Sigmoid colon (tissue), 7 donors: ENCODE measurements around the gene MAST4. TPM values are rescaled to one million over a fixed set of nuclear protein-coding genes. Genes with fewer than 3 reads are reported as not detected.

Experiments
- DNase-seq: peaks from one replicate; pipeline ENCODE4 v3.0.0-alpha.2; 2019
- H3K27ac ChIP-seq, 4 donors: fragments of 200-600 bp; sonication (generic); one replicate each; pipeline ENCODE4 v1.5.1; 2016 to 2019; ENCODE audit warnings: mild to moderate bottlenecking in 1 of 4
- H3K27me3 ChIP-seq, 3 donors: fragments of 200-600 bp; sonication (generic); one replicate each; pipeline ENCODE4 v1.5.1; 2019; ENCODE audit warnings: mild to moderate bottlenecking in 1 of 3
- H3K36me3 ChIP-seq, 4 donors: fragments of 200-600 bp; sonication (generic); one replicate each; pipeline ENCODE4 v1.5.1; 2016 to 2019
- H3K4me1 ChIP-seq, 4 donors: fragments of 200-600 bp; sonication (generic); one replicate each; pipeline ENCODE4 v1.5.1; 2017 to 2019
- H3K4me3 ChIP-seq, 4 donors: fragments of 200-600 bp; sonication (generic); one replicate each; pipeline ENCODE4 v1.5.1; 2017 to 2019; ENCODE audit warnings: mild to moderate bottlenecking in 2 of 4, moderate library complexity in 1 of 4
- H3K9me3 ChIP-seq, 4 donors: fragments of 200-600 bp in 3 of 4; sonication (generic) in 3 of 4; one replicate each; pipeline versions ENCODE4 v1.5.1 to v1.6.1; 2013 to 2019
- CTCF ChIP-seq, 4 experiments: fragments of 450-650 bp in 3 of 4; fragments of 200-600 bp in 1 of 4; IDR thresholded peaks; one replicate each; pipeline ENCODE4 v1.5.1; 2016 to 2019; ENCODE audit warnings: antibody characterized with exemption in 4 of 4, mild to moderate bottlenecking in 3 of 4, moderate library complexity in 2 of 4
- EP300 ChIP-seq, 4 donors: sonication (generic); formaldehyde crosslinking; IDR thresholded peaks; one replicate each; pipeline ENCODE4 v1.6.1; 2017; ENCODE audit warnings: antibody characterized with exemption in 4 of 4
- POLR2A ChIP-seq, 2 donors: fragments of 450-650 bp; IDR thresholded peaks; one replicate each; pipeline ENCODE4 v1.6.1; 2016; ENCODE audit warnings: antibody characterized with exemption in 2 of 2, mild to moderate bottlenecking in 2 of 2, moderate library complexity in 2 of 2
- POLR2AphosphoS5 ChIP-seq, 4 donors: sonication (generic); formaldehyde crosslinking; IDR thresholded peaks; one replicate each; pipeline ENCODE4 v1.6.1; 2017; ENCODE audit warnings: antibody characterized with exemption in 4 of 4
- WGBS, 2 donors: extraction: QIAGEN DNeasy Blood & Tissue Kit; methylation state at CpG; one replicate each; pipeline ENCODE4 v1.1.7; 2013; 5-methylcytosine and 5-hydroxymethylcytosine counted together
- intact Hi-C: fragments of 100-400 bp; cut with DNase I; formaldehyde crosslinking; loops from one replicate; pipeline ENCODE4 v1.15.1; 2023
- polyA plus RNA-seq, 3 donors: library from polyadenylated mRNA; stranded (reverse); fragments of 200-250 nt; gene quantifications; one replicate each; pipeline ENCODE4 v1.2.3, GENCODE V29; 2013
- total RNA-seq, 4 donors: library from RNA; depleted of rRNA; stranded (reverse); fragments of >200 nt; gene quantifications; one replicate each; pipeline ENCODE4 v1.1.0, GENCODE V29; 2016
- donor health status: healthy with polysubstance abuse.
- donor health status: Bipolar disorder and iron deficiency.
- donor health status: healthy.

The MAST4 gene
- total and polyA plus RNA-seq, 7 donors = 1.6 to 30.7 (median 15.7) TPM

DNA sequence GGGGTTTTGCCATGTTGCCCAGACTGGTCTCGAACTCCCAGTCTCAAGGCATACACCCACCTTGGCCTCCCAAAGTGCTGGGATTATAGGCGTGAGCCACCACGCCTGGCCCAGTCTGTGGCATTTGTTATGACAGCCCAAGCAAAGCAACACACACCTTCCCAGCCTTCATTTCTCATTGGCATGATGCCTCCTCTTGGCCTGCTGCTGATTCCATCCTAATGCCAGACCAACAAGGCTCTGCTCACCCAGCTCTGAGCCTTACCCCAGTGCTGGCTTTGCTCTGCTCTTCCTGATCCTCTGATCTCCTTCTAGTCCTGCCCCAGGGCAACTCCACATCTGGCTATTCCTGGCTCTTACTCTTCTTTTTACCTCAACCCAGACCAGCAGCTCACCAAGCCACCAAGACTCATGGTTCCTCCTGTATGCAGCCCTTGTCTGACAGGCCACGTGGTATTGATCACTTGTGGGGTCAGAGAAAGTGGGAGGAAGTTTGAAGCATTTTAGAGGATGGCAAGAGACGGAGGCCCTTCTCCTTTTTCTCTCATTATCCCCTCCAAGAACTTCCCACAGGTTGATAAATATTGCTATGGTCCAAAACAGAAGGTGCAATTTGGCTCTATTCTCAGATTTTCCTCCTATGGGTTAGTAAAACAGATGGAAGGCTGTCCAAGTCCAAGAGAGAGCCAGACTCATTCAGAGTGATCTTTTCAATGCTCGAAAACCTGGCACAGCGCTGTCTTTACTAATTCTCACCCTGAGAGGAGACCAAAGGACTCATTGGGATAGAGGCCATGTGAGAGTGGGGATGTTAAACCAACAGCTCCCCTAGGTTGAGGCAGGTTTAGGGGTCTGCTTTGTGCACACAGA lies 599.4 kb downstream of the MAST4 start:
- WGBS, 2 donors = 76 to 93% methylated on average over 7 of the region's 7 CpGs
- Histone ChIP-seq H3K36me3 (no peaks in the 10 kb centered on the region), H3K27me3 (no peaks in the 10 kb centered on the region), H3K27ac (peak overlapping the region in 1 of 4 donors; percentile 9), H3K9me3 (no peaks in the 10 kb centered on the region), H3K4me1 (peaks cover 0 to 8% (median 0%) of the 10 kb centered on the region in 4 donors), H3K4me3 (no peak overlapping the region)
- no peak for DNase-seq
- TF ChIP-seq EP300 (IDR thresholded peaks at IDR 0.05) (no peak), POLR2AphosphoS5 (IDR thresholded peaks at IDR 0.05) (no peak), POLR2A (IDR thresholded peaks at IDR 0.05) (no peak), CTCF (IDR thresholded peaks at IDR 0.05) (no peak)
- intact Hi-C loops = no loop called here

GRCh38 chr5:67196537-67197059 lies 600.4 kb downstream of the MAST4 start, which contains the start of gene CD180:
CD180 (minus strand) TSS chr5:67196799; CDS start chr5:67196641, 158 bp downstream.
- DNase-seq = no peak
- no peaks in the 10 kb centered on the region for H3K27me3 ChIP-seq
- H3K4me3 ChIP-seq = no peak within 1 kb of the TSS
- intact Hi-C loops = no loop called here
- no peaks in the 10 kb centered on the region for H3K36me3 ChIP-seq
- peak within 1 kb of the TSS in 2 of 4 donors; percentile 4 to 9 for H3K27ac ChIP-seq
- H3K4me1 ChIP-seq = peaks cover 0 to 8% (median 0%) of the 10 kb centered on the region in 4 donors
- WGBS, 2 donors = 59 to 74% methylated on average over 5 of the region's 5 CpGs
- no peak for TF ChIP-seq CTCF (IDR thresholded peaks at IDR 0.05)
- H3K9me3 ChIP-seq = peaks cover 0 to 3% (median 0%) of the 10 kb centered on the region in 4 donors

GRCh38 chr5:67197536-67197935 lies 601.3 kb downstream of the MAST4 start:
- H3K9me3 ChIP-seq = peaks cover 0 to 3% (median 0%) of the 10 kb centered on the region in 4 donors
- no peaks in the 10 kb centered on the region for H3K36me3 ChIP-seq
- no peaks in the 10 kb centered on the region for H3K27me3 ChIP-seq
- no peak for TF ChIP-seq POLR2AphosphoS5 (IDR thresholded peaks at IDR 0.05)
- no peak for TF ChIP-seq EP300 (IDR thresholded peaks at IDR 0.05)
- no peak for TF ChIP-seq POLR2A (IDR thresholded peaks at IDR 0.05)
- TF ChIP-seq CTCF (IDR thresholded peaks at IDR 0.05) = no peak
- intact Hi-C loops = no loop called here
- no peak for DNase-seq
- peaks cover 0 to 8% (median 0%) of the 10 kb centered on the region in 4 donors for H3K4me1 ChIP-seq
- no peak overlapping the region for H3K27ac ChIP-seq
- 95 to 97% methylated on average over 1 of the region's 1 CpG for WGBS, 2 donors
- no peak overlapping the region for H3K4me3 ChIP-seq

DNA sequence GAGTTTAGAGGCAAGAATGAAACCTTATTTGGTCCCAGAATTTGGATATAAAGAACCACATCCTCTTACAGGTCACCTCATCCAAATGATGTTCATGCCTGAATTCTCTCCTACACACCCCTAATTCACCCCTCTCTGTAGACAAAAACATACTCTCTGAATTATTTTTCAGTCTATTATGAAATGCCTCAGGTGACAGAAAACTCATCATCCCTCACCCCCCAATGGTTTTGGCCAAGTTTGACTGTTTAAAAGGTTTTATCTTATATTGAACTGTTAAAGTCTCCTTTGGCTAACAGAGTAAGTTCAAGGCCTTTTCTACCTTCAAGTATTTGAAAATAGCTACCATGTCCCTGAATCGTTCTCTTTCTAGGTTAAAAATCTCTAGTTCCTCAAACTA lies 602.7 kb downstream of the MAST4 start:
- intact Hi-C loops = no loop called here
- Histone ChIP-seq H3K27ac (no peak overlapping the region), H3K4me1 (no peaks in the 10 kb centered on the region), H3K27me3 (no peaks in the 10 kb centered on the region), H3K4me3 (no peak overlapping the region), H3K9me3 (peaks cover 0 to 3% (median 0%) of the 10 kb centered on the region in 4 donors), H3K36me3 (no peaks in the 10 kb centered on the region)
- WGBS, 2 donors = 56 to 64% methylated on average over 1 of the region's 1 CpG
- TF ChIP-seq EP300 (IDR thresholded peaks at IDR 0.05) (no peak), POLR2AphosphoS5 (IDR thresholded peaks at IDR 0.05) (no peak), CTCF (IDR thresholded peaks at IDR 0.05) (no peak), POLR2A (IDR thresholded peaks at IDR 0.05) (no peak)
- no peak for DNase-seq
